GM12878 (cell line): Measurements from ENCODE around the gene KLC3.

Experiments
- GATAD2B ChIP-seq: fragments of 450-650 bp; conservative IDR thresholded peaks from 2 replicates; pipeline ENCODE4 v1.6.1; 2017; ENCODE audit warnings: low read depth, mild to moderate bottlenecking, moderate library complexity
- HDAC6 ChIP-seq: fragments of 200-600 bp; sonication (generic); IDR thresholded peaks from one replicate; pipeline ENCODE4 v1.8.0; 2017; ENCODE audit warnings: antibody characterized with exemption; ENCODE audit not compliant: unreplicated experiment
- POLR2A ChIP-seq: IDR thresholded peaks from 2 replicates; pipeline ENCODE4 v1.6.1; 2011; ENCODE audit warnings: low read depth, mild to moderate bottlenecking, low read length
- POLR2AphosphoS5 ChIP-seq: IDR thresholded peaks from 2 replicates; pipeline ENCODE4 v1.6.1; 2011; ENCODE audit warnings: mild to moderate bottlenecking, low read length, inconsistent platforms
- RAD21 ChIP-seq: IDR thresholded peaks from 2 replicates; pipeline ENCODE4 v1.6.1; 2011; ENCODE audit warnings: mild to moderate bottlenecking, low read depth, low read length, moderate library complexity; ENCODE audit not compliant: insufficient read depth
- SMC3 ChIP-seq: IDR thresholded peaks from 2 replicates; pipeline ENCODE4 v1.6.1; 2011; ENCODE audit warnings: low read length, improper control_type of control experiment, borderline replicate concordance
- TF ChIP-seq, protein P1 (sequence below): IDR thresholded peaks from 2 replicates; pipeline ENCODE4 v1.6.1; 2011; ENCODE audit warnings: borderline replicate concordance, low read depth, mild to moderate bottlenecking, moderate library complexity, low read length; ENCODE audit not compliant: insufficient read depth, poor library complexity, severe bottlenecking
- TF ChIP-seq, protein P2 (sequence below), 3 experiments: IDR thresholded peaks in 2 of 3; conservative IDR thresholded peaks in 1 of 3; 2 replicates each; pipeline ENCODE4 v1.5.1; 2011; ENCODE audit warnings: low read depth in 3 of 3, low read length in 3 of 3, mild to moderate bottlenecking in 3 of 3, control low read depth in 2 of 3, moderate library complexity in 2 of 3, inconsistent platforms in 1 of 3, mixed read lengths in 1 of 3; ENCODE audit not compliant: control insufficient read depth in 2 of 3, insufficient read depth in 1 of 3; ENCODE audit errors: extremely low read depth in 1 of 3
- TF ChIP-seq, protein P3 (sequence below): fragments of 450-650 bp; IDR thresholded peaks from 2 replicates; pipeline ENCODE4 v1.6.1; 2017; ENCODE audit warnings: mild to moderate bottlenecking, moderate library complexity

DNA sequence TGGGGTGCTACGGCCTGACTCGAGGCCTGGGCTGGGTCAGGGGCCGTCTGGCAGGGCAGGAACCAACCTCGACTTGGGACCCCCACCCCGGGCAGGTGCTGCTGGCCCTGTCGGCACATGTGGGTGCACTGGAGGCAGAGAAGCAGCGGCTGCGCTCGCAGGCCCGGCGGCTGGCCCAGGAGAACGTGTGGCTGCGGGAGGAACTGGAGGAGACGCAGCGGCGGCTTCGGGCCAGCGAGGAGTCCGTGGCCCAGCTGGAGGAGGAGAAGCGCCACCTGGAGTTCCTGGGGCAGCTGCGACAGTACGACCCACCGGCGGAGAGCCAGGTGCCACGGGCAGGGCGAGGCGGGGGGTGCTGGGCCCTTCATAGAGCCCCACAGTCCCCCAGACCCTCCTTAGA, 5.9 kb downstream of the KLC3 start:
- TF ChIP-seq SMC3, result no peak
- no peak for TF ChIP-seq HDAC6
- TF ChIP-seq POLR2AphosphoS5, result no peak
- no peak for TF ChIP-seq RAD21
- TF ChIP-seq, protein P1, sequence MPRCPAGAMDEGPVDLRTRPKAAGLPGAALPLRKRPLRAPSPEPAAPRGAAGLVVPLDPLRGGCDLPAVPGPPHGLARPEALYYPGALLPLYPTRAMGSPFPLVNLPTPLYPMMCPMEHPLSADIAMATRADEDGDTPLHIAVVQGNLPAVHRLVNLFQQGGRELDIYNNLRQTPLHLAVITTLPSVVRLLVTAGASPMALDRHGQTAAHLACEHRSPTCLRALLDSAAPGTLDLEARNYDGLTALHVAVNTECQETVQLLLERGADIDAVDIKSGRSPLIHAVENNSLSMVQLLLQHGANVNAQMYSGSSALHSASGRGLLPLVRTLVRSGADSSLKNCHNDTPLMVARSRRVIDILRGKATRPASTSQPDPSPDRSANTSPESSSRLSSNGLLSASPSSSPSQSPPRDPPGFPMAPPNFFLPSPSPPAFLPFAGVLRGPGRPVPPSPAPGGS, result no peak
- no peak for TF ChIP-seq POLR2A
- TF ChIP-seq, protein P2, sequence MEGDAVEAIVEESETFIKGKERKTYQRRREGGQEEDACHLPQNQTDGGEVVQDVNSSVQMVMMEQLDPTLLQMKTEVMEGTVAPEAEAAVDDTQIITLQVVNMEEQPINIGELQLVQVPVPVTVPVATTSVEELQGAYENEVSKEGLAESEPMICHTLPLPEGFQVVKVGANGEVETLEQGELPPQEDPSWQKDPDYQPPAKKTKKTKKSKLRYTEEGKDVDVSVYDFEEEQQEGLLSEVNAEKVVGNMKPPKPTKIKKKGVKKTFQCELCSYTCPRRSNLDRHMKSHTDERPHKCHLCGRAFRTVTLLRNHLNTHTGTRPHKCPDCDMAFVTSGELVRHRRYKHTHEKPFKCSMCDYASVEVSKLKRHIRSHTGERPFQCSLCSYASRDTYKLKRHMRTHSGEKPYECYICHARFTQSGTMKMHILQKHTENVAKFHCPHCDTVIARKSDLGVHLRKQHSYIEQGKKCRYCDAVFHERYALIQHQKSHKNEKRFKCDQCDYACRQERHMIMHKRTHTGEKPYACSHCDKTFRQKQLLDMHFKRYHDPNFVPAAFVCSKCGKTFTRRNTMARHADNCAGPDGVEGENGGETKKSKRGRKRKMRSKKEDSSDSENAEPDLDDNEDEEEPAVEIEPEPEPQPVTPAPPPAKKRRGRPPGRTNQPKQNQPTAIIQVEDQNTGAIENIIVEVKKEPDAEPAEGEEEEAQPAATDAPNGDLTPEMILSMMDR (IDR thresholded peaks at IDR 0.05 in 2 of 3, conservative IDR thresholded peaks at IDR 0.05 in 1 of 3; ENCODE audit: control insufficient read depth in 2 of 3, extremely low read depth in 1 of 3, insufficient read depth in 1 of 3, low read depth in 3 of 3, low read length in 3 of 3), result no peak
- TF ChIP-seq GATAD2B, result no peak
- TF ChIP-seq, protein P3, sequence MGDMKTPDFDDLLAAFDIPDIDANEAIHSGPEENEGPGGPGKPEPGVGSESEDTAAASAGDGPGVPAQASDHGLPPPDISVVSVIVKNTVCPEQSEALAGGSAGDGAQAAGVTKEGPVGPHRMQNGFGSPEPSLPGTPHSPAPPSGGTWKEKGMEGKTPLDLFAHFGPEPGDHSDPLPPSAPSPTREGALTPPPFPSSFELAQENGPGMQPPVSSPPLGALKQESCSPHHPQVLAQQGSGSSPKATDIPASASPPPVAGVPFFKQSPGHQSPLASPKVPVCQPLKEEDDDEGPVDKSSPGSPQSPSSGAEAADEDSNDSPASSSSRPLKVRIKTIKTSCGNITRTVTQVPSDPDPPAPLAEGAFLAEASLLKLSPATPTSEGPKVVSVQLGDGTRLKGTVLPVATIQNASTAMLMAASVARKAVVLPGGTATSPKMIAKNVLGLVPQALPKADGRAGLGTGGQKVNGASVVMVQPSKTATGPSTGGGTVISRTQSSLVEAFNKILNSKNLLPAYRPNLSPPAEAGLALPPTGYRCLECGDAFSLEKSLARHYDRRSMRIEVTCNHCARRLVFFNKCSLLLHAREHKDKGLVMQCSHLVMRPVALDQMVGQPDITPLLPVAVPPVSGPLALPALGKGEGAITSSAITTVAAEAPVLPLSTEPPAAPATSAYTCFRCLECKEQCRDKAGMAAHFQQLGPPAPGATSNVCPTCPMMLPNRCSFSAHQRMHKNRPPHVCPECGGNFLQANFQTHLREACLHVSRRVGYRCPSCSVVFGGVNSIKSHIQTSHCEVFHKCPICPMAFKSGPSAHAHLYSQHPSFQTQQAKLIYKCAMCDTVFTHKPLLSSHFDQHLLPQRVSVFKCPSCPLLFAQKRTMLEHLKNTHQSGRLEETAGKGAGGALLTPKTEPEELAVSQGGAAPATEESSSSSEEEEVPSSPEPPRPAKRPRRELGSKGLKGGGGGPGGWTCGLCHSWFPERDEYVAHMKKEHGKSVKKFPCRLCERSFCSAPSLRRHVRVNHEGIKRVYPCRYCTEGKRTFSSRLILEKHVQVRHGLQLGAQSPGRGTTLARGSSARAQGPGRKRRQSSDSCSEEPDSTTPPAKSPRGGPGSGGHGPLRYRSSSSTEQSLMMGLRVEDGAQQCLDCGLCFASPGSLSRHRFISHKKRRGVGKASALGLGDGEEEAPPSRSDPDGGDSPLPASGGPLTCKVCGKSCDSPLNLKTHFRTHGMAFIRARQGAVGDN, result no peak
